ENCODE measurements around the gene CFAP20DC. TPM values are rescaled to one million over a fixed set of nuclear protein-coding genes. Genes with fewer than 3 reads are reported as not detected.

The CFAP20DC gene
- total RNA-seq: 1.6 and 3.1 TPM in 2 replicates

DNA sequence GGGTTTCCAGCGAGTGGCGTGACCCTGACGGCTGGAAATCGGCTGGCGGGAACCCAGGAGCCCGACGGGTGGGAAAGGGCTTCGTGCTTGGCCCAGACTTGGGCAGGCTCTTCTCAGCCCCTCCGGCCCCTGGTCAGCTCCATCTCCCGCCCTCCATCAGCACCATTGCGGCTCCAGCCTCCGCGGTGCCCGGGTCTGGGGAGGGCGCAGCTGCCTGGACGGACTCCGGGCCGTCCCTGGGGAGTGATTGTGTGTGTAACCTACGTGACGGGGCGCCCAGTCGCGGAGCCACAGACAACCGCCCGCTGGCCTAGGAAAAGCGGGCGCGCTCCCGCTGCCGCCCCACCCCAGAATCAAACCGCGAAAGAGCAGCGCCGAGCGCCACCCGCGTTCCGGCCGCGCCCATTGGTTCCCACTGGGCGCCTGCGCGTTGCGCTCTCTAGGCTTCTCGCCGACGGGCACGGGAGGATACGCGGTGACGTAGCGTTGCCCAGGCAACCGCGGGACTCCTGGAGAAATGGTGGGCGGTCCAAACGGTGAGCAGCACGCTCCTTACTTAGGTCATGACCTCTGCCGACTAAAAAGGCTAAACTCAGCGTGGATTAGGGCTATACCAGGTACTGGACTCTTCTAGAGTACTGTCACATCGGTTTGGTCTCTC lies at the start of gene CFAP20DC:
Gene CFAP20DC, minus strand, starts transcription at position 355 of the 661 bp plus-strand sequence. CDS start 394 bp downstream, outside the sequence.

Data from smooth muscle cell of the pulmonary artery (primary cell).